HG03442 (cell line): ENCODE results near the gene ACKR2.
A peak's percentile ranks its signal among the peaks of the same experiment; 100 is the strongest.

ENCODE experiments used
- ATAC-seq: cut with Tn5 transposase; IDR thresholded peaks from one replicate; pipeline ENCODE4 v1.9.1; 2021; ENCODE audit warnings: mild to moderate bottlenecking, moderate library complexity; ENCODE audit not compliant: unreplicated experiment

ACKR2 gene

DNA sequence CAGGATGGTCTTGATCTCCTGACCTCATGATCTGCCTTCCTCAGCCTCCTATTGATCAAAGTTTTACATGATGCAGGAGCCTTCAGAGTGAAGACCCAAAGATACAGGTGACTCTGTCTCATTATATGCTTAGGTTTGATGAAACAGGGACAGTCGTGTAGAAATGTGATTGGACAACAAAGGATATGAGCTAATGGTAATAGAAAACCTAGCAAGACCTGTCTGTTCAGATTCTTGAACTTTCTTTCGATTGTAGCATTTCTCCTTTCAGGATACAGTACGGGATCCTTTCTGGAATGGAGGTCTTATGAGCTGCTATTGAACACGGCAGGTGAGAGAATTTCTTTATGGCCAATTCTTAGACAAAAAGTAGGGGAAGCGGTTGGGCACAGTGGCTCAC lies at the start of gene ACKR2:
Gene ACKR2, plus strand, starts transcription at position 244 of the 400 bp plus-strand sequence. CDS start 55,058 bp downstream, outside the sequence.
- ATAC-seq: no peak

GRCh38 chr3:42762046-42762724 lies 47.1 kb upstream of the ACKR2 start:
- ATAC-seq: no peak

DNA sequence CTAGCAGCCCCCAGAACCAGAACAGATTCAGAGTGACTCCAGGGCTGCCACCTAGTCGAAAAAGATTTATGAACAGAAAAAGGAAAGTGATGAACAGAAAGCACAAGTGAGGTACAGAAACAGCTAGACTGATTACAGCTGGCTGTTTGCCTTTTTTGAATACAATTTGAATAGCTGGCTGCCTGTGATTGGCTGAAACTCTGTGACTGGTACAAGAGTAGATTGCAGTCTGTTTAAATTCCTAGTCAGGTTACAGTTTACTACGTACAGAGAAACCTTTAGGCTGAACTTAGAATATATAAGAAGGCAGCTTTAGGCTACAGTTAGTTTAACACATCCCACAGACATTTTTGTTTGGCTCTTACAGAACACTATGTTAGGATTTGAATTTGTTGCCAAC lies 46.2 kb upstream of the ACKR2 start:
- no peak for ATAC-seq

- no peak for ATAC-seq
Measured at GRCh38 chr3:42764115-42764514, 45.1 kb upstream of the ACKR2 start.

DNA sequence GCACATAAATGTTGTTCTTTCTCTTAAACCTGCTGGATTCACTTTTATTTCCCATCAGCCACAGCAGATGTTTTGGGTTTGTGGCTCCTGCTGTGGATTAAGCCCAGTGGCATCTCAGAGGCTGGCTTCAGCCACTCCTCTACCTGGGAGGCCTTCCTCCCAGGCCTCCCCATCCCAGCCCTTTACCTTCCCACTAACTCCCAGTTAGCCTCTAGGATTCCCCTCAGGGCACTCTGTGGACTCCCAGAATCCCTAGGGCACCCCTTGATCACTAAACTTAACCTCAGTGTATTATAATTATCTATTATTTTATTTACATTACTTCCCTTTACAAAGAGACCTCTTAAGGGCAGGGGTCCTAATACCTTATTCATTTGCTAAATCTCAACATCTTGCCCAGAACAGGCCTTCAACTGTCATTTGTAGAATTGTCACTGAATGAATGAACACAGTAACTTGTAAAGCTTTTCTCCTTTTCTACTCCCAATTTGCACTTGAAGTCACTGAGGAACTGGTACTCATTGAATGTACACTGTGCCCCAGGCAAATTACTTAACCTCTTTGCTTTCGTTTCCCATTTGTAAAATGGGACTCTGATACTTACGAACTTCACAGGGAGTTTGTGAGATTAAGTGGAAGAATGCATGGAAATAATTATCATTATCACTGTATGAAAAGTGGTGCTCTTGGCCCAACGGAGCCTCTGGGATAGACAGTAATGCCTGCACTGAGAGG lies 44.5 kb upstream of the ACKR2 start:
- ATAC-seq: no peak

DNA sequence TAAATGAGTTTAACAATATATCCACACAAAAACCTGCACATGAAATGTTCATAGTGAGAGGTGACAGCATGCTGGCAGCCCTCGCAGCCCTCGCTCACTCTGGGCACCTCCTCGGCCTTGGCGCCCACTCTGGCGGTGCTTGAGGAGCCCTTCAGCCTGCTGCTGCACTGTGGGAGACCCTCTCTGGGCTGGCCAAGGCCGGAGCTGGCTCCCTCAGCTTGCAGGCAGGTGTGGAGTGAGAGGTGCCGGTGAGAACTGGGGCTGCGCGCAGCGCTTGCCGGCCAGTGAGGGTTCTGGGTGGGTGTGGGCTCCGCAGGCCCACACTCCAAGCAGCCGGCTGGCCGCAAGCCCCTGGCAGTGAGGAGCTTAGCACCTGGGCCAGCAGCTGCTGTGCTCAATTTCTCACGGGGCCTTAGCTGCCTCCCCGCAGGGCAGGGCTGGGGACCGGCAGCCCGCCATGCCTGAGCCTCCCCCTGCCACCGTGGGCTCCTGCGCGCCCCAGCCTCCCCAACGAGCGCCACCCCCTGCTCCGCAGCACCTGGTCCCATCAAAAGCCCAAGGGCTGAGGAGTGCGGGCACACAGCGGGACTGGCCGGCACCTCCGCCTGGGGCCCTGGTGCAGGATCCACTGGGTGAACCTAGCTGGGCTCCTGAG lies 39.6 kb upstream of the ACKR2 start:
- no peak for ATAC-seq

DNA sequence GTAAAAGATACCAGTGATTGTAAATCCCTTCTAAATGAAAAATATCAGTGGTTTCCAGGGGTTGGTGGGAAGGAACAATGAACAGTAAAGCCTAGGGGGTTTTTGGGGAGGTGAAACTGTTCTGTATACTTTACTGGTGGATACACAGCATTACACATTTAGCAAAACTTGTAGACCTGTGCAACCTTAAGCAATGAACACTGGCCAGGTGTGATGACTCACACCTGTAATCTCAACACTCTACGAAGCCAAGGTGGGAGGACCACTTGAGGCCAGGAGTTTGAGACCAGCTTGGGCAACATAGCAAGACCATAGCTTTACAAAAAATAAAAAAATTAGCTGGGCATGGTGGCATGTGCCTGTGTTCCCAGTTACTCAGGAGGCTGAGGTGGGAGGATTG lies 38.0 kb upstream of the ACKR2 start:
- ATAC-seq: no peak

GRCh38 chr3:42772670-42773408 lies 36.4 kb upstream of the ACKR2 start, which contains the start of gene CCDC13:
TSS of gene CCDC13 (minus strand) at chr3:42773253. CDS start at chr3:42758345, 14,908 bp downstream.
- peak; percentile 95 for ATAC-seq

GRCh38 chr3:42773409-42773751 lies 35.9 kb upstream of the ACKR2 start:
- ATAC-seq: peak; percentile 14

GRCh38 chr3:42778644-42779043 lies 30.6 kb upstream of the ACKR2 start:
- no peak for ATAC-seq

- ATAC-seq: no peak
Measured at GRCh38 chr3:42780398-42780797, 28.8 kb upstream of the ACKR2 start.

- ATAC-seq: peak; percentile 52
Measured at GRCh38 chr3:42780892-42781700, 28.1 kb upstream of the ACKR2 start.

GRCh38 chr3:42786212-42786611 lies 23.0 kb upstream of the ACKR2 start:
- no peak for ATAC-seq

DNA sequence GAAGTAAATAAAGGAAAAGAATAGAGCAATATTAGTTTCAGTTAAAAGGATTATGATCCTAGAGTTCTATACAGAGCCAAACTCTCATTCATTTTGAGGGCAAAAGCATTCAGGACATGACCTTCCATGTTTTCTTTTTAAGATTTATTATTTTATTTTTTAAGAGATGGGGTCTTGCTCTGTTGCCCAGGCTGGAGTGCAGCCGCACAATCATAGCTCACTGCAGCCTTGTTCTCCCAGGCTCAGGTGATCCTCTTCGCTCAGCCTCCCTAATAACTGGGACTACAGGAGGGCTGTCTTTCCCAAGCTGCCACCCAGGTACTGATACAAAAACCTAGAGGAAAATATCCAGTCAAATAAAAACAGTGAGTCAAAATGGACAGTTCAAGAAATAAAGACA lies 22.6 kb upstream of the ACKR2 start:
- ATAC-seq: no peak

- ATAC-seq: no peak
Measured at GRCh38 chr3:42790714-42791229, 18.5 kb upstream of the ACKR2 start.

DNA sequence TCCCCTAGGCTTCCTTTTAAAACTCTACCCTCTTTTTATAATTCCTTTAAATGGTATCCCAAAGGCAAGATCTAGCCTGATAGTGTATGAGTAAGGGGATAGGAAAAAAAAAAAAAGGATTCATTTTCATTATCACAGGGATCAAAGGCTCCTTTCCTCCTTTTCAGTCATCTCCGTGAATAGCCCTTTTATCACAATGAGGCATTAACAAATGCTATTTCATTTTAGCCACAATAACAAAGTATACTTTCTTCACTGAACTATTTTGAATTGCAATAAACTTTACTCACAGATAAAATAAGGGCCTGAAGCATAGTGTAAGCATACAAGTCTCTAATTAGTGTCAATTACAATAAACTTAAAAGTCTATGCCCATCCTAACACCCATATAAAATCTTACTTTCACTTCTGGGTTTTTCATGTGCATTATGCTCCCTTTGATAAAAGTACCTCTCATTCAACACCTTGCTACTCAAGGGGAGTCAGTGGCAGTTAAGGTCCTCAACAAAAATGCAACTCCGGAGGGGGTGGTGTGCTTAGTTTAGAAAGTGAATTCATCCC lies 13.5 kb upstream of the ACKR2 start:
- ATAC-seq: no peak

DNA sequence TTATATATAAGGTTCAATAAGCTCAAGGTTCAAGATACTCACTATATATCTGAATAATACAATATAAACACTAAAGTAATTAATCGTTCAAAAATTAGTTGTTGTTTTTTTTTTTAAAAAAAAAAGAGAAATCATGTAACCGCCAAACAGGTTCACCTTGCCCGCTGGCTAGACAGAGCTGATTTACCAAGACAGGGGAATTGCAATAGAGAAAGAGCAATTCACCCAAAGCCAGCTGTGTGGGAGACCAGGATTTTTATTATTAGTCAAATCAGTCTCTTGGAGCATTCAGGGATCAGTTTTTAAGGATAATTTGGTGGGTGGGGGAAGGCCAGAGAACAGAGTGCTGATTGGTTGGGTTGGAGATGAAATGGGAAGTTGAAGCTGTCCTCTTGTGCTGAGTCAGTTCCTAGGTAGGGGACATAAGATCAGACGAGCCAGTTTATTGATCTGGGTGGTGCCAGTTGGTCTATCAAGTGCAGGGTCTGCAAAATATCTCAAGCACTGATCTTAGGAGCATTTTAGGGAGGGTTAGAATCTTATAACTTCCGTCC lies 12.8 kb upstream of the ACKR2 start:
- no peak for ATAC-seq

GRCh38 chr3:42799376-42799775 lies 9.9 kb upstream of the ACKR2 start:
- no peak for ATAC-seq

DNA sequence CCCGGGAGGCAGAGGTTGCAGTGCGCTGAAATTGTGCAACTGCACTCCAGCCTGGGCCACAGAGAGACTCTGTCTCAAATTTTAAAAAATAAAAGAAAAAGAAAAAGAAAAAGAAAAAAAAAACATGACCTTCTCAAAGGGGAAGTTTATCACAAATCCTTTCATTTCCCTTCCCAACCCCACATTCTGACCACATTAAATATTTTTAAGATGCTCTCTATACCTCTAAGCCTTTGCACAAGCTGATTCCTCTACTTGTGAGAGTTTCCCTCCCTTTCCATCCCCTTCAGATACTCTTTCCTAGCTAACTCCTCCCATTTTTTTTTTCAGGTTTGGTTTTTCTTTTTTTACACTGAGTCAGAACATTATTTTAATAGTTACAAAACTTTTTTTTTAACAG lies 9.0 kb upstream of the ACKR2 start:
- ATAC-seq: no peak
